OCI-LY7 (cell line): Measurements from ENCODE around the gene CKAP4. TPM values are rescaled to one million over a fixed set of nuclear protein-coding genes. Genes with fewer than 3 reads are reported as not detected.
A peak's percentile ranks its signal among the peaks of the same experiment; 100 is the strongest.

ENCODE experiments used
- BruUV-seq: library from RNA; stranded (reverse); fragments of 400-500 nt; replicated peaks from 2 replicates; lab custom pipeline; 2021; lab: Mats Ljungman, UMichigan
- CTCF ChIA-PET: fragments of 300-600 bp; sonication (Branson Sonifier 250); formaldehyde crosslinking; loops from one replicate; lab custom pipeline; 2022; ENCODE audit warnings: antibody characterized with exemption; ENCODE audit not compliant: unreplicated experiment; lab: Charles Lee
- POLR2A ChIA-PET: fragments of 300-600 bp; sonication (Branson Sonifier 250); formaldehyde crosslinking; loops from one replicate; lab custom pipeline; 2022; ENCODE audit warnings: antibody characterized with exemption; lab: Charles Lee
- DNase-seq: peaks from one replicate; pipeline ENCODE4 v3.0.0-alpha.2; 2015; ENCODE audit warnings: low spot score
- H2AFZ ChIP-seq: fragments of 200-600 bp; sonication (generic), shearing (Covaris generic); 2 replicates; pipeline ENCODE4 v1.6.1; 2014; ENCODE audit warnings: mild to moderate bottlenecking, antibody characterized with exemption, low read length, moderate library complexity
- H3K27ac ChIP-seq: fragments of 200-600 bp; sonication (generic); 2 replicates; pipeline ENCODE4 v1.5.1; 2014; ENCODE audit warnings: mixed run types, low read depth, mild to moderate bottlenecking, moderate library complexity, low read length, inconsistent platforms; ENCODE audit not compliant: poor library complexity, severe bottlenecking
- H3K36me3 ChIP-seq: fragments of 200-600 bp; sonication (generic); 2 replicates; pipeline ENCODE4 v1.6.1; 2014; ENCODE audit warnings: mild to moderate bottlenecking, antibody characterized with exemption, low read length, moderate library complexity, mixed read lengths; ENCODE audit not compliant: insufficient read depth
- H3K4me1 ChIP-seq: fragments of 200-600 bp; sonication (generic); 2 replicates; pipeline ENCODE4 v1.5.1; 2014; ENCODE audit warnings: mild to moderate bottlenecking, low read length; ENCODE audit not compliant: insufficient read depth, poor library complexity, severe bottlenecking
- H3K4me2 ChIP-seq: fragments of 200-600 bp; sonication (generic); 2 replicates; pipeline ENCODE4 v1.6.1; 2014; ENCODE audit warnings: mild to moderate bottlenecking, low read length
- H3K4me3 ChIP-seq: fragments of 200-600 bp; sonication (generic); 2 replicates; pipeline ENCODE4 v1.5.1; 2014; ENCODE audit warnings: mild to moderate bottlenecking, low read depth, low read length; ENCODE audit not compliant: poor library complexity, severe bottlenecking
- H3K79me2 ChIP-seq: fragments of 200-600 bp; sonication (generic); 2 replicates; pipeline ENCODE4 v1.6.1; 2016; ENCODE audit warnings: low read depth, mild to moderate bottlenecking, low read length, moderate library complexity, mixed read lengths; ENCODE audit not compliant: insufficient read depth
- H3K9me2 ChIP-seq: fragments of 200-600 bp; sonication (generic); 2 replicates; pipeline ENCODE4 v1.6.1; 2016; ENCODE audit warnings: mild to moderate bottlenecking, low read length, mixed read lengths; ENCODE audit not compliant: insufficient read depth
- H3K9me3 ChIP-seq: fragments of 200-600 bp; sonication (generic); 2 replicates; pipeline ENCODE4 v1.6.1; 2014; ENCODE audit warnings: mild to moderate bottlenecking, mixed run types, low read length, mixed read lengths
- H4K20me1 ChIP-seq: fragments of 200-600 bp; sonication (generic); 2 replicates; pipeline ENCODE4 v1.6.1; 2014; ENCODE audit warnings: mild to moderate bottlenecking, antibody characterized with exemption, low read length, moderate library complexity, mixed read lengths; ENCODE audit not compliant: insufficient read depth
- EZH2phosphoT487 ChIP-seq: fragments of 200-600 bp; sonication (generic); IDR thresholded peaks from 2 replicates; pipeline ENCODE4 v1.6.1; 2018; ENCODE audit warnings: low read depth, borderline replicate concordance, mild to moderate bottlenecking, mixed run types, antibody characterized with exemption, low read length, moderate library complexity, mixed read lengths
- intact Hi-C: fragments of 100-400 bp; cut with micrococcal nuclease; formaldehyde crosslinking; loops from one replicate; pipeline ENCODE4 v1.10.0; 2022; ENCODE audit not compliant: unreplicated experiment
- total RNA-seq, 2 experiments: library from RNA; depleted of rRNA in 1 of 2; stranded (reverse); fragments of >200 nt in 1 of 2; shearing (Covaris generic) in 1 of 2; gene quantifications; 2 replicates each; pipeline ENCODE4 v1.2.3, GENCODE V29; 2014 to 2022
- TF ChIP-seq, protein P1 (sequence below): fragments of 200-600 bp; sonication (generic); conservative IDR thresholded peaks from 2 replicates; pipeline ENCODE4 v1.5.1; 2014; ENCODE audit warnings: mild to moderate bottlenecking, antibody characterized with exemption, low read length, moderate library complexity, mixed read lengths

Gene CKAP4
- total RNA-seq, 2 experiments from 2014 or later = 17.5 to 40.5 TPM

DNA sequence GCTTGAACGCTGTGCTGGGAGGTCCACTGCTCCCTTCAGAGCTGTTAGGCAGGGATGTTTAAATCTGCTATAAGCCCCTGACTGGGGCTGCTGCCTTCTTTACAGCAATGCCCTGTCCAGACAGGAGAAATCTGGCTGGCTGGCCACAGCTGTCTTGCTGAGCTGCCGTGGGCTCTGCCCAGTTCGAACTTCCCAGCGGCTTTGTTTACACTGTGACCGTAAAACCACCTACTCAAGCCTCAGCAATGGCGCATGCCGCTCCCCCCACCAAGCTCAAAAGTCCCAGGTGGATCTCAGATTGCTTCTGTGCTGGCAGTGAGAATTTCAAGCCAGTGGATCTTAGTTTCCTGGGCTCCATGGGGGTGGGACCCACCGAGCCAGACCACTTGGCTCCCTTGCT is 35.8 kb downstream of the CKAP4 start:
- Histone ChIP-seq H3K79me2 (no peaks in the 10 kb centered on the region), H3K4me3 (no peak overlapping the region), H3K9me2 (no peaks in the 10 kb centered on the region), H4K20me1 (no peaks in the 10 kb centered on the region), H3K27ac (no peak overlapping the region), H3K36me3 (no peaks in the 10 kb centered on the region), H3K4me2 (no peak overlapping the region), H3K9me3 (no peaks in the 10 kb centered on the region), H2AFZ (no peak overlapping the region), H3K4me1 (no peaks in the 10 kb centered on the region)
- intact Hi-C loops = no loop called here
- CTCF ChIA-PET = no interaction called here
- no peak for DNase-seq
- BruUV-seq = no TSS peak
- no peak for TF ChIP-seq EZH2phosphoT487
- TF ChIP-seq, protein P1, sequence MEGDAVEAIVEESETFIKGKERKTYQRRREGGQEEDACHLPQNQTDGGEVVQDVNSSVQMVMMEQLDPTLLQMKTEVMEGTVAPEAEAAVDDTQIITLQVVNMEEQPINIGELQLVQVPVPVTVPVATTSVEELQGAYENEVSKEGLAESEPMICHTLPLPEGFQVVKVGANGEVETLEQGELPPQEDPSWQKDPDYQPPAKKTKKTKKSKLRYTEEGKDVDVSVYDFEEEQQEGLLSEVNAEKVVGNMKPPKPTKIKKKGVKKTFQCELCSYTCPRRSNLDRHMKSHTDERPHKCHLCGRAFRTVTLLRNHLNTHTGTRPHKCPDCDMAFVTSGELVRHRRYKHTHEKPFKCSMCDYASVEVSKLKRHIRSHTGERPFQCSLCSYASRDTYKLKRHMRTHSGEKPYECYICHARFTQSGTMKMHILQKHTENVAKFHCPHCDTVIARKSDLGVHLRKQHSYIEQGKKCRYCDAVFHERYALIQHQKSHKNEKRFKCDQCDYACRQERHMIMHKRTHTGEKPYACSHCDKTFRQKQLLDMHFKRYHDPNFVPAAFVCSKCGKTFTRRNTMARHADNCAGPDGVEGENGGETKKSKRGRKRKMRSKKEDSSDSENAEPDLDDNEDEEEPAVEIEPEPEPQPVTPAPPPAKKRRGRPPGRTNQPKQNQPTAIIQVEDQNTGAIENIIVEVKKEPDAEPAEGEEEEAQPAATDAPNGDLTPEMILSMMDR = no peak
- POLR2A ChIA-PET = no interaction called here

DNA sequence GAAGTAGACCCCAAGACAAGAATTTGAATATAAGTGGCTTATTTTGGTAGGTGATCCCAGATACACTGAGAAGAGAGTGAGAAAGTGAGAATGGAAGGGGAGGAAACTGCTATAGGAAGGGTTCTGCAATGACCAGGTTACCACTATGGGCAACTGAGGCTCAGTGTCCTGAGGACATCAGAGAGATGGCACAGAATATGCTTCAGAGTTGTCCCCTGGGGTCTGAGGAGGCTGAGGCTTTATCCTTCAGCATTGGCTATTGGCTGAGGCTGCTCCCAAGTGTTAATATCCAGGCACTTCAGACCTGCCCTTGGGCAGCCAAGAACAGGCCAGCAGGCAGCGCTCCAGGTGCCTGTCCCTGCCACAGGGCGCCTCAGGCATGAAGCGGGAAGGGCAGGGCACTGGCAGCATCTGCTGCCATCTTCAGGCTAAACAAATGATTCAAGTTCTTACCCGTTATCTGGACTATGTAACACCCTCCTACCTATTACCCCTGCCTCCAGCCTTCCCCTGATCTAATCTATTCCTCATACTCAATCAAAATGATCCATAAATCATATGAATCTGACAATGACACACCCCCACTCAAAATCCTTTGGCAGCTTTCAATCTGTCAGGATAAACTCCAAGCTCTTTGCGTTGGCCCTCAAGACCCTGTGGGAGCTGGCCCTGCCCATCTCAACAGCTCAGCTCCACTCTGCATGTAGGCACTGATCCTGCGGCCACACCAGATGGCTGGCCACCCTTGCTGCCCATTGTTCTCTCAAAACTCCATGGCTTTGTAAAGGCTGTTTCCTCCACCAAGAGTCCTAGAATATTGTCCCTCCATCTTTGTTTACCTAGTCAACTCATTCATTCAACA is 42.4 kb downstream of the CKAP4 start:
- CTCF ChIA-PET = no interaction called here

More for the DNA sequence above, 42.4 kb downstream of the CKAP4 start:
- DNase-seq = no peak
- TF ChIP-seq, protein P1 = peak; percentile 38
- TF ChIP-seq EZH2phosphoT487 = no peak
- no peak overlapping the region for H2AFZ ChIP-seq
- H3K4me1 ChIP-seq = no peaks in the 10 kb centered on the region
- H3K27ac ChIP-seq = no peak overlapping the region
- no TSS peak for BruUV-seq
- POLR2A ChIA-PET = no interaction called here
- no peak overlapping the region for H3K4me2 ChIP-seq
- no peaks in the 10 kb centered on the region for H3K36me3 ChIP-seq
- no peaks in the 10 kb centered on the region for H4K20me1 ChIP-seq
- H3K4me3 ChIP-seq = no peak overlapping the region
- no peaks in the 10 kb centered on the region for H3K79me2 ChIP-seq
- intact Hi-C loops = no loop called here
- H3K9me3 ChIP-seq = no peaks in the 10 kb centered on the region
- no peaks in the 10 kb centered on the region for H3K9me2 ChIP-seq
